Fibroblast of the aortic adventitia (primary cell): ENCODE data around the gene AKAP12. TPM values are rescaled to one million over a fixed set of nuclear protein-coding genes. Genes with fewer than 3 reads are reported as not detected.

Experiments
- DNase-seq: peaks from one replicate; pipeline ENCODE4 v3.0.0-alpha.2; 2010; ENCODE audit warnings: low read depth
- H3K4me3 ChIP-seq: 2 replicates; pipeline ENCODE4 v1.5.1; 2011; ENCODE audit warnings: low read depth, mild to moderate bottlenecking, control low read depth, low read length, moderate library complexity
- CTCF ChIP-seq: IDR thresholded peaks from 2 replicates; pipeline ENCODE4 v1.5.1; 2011; ENCODE audit warnings: mild to moderate bottlenecking, low read length, control low read depth, inconsistent platforms; ENCODE audit not compliant: insufficient read depth
- total RNA-seq: library from RNA; depleted of rRNA; stranded (reverse); fragments of >200 nt; gene quantifications from 2 replicates; pipeline ENCODE4 v1.2.3, GENCODE V29; 2012; ENCODE audit warnings: low replicate concordance

AKAP12 gene
- total RNA-seq, 1 donor: 196 TPM

GRCh38 chr6:151257985-151258445, 18.2 kb downstream of the AKAP12 start:
- peak; percentile 45 for DNase-seq
- H3K4me3 ChIP-seq: no peak overlapping the region
- no peak for TF ChIP-seq CTCF

- peak; percentile 12 for DNase-seq
- no peak for TF ChIP-seq CTCF
- H3K4me3 ChIP-seq: no peak overlapping the region
These were observed 20.4 kb downstream of the AKAP12 start for GRCh38 chr6:151260205-151260604.

- no peak for DNase-seq
- no peak for TF ChIP-seq CTCF
- no peak overlapping the region for H3K4me3 ChIP-seq
These were observed 23.3 kb downstream of the AKAP12 start for GRCh38 chr6:151263035-151263434.

GRCh38 chr6:151263967-151264366, 24.2 kb downstream of the AKAP12 start:
- H3K4me3 ChIP-seq: no peak overlapping the region
- peak; percentile 81 for DNase-seq
- no peak for TF ChIP-seq CTCF

GRCh38 chr6:151265282-151265681, 25.5 kb downstream of the AKAP12 start:
- no peak for TF ChIP-seq CTCF
- H3K4me3 ChIP-seq: no peak overlapping the region
- DNase-seq: no peak

- peak; percentile 95 for DNase-seq
- no peak overlapping the region for H3K4me3 ChIP-seq
- no peak for TF ChIP-seq CTCF
These were observed 29.7 kb downstream of the AKAP12 start for GRCh38 chr6:151269321-151269995.

GRCh38 chr6:151275121-151275520, 35.4 kb downstream of the AKAP12 start:
- no peak overlapping the region for H3K4me3 ChIP-seq
- no peak for TF ChIP-seq CTCF
- DNase-seq: no peak
